Activated T-cell treated with anti-CD3 and anti-CD28 coated beads, Interleukin-2, amount 50 U/mL, for 72 hours (primary cell): ENCODE results near the gene PGLYRP3. TPM values are rescaled to one million over a fixed set of nuclear protein-coding genes. Genes with fewer than 3 reads are reported as not detected.
A peak's percentile ranks its signal among the peaks of the same experiment; 100 is the strongest.
"Not testable (repeated sequence)": the region's sequence is repeated elsewhere in the genome, so short reads cannot be mapped to it uniquely, and the experiment has no call there.

Source experiments
- ATAC-seq, 2 donors: fragments of 150-1000 bp; cut with Tn5 transposase; replicated peaks in 1 of 2; 2 replicates each; pipeline ENCODE4 v1.10.0; 2021; ENCODE audit warnings: moderate library complexity in 2 of 2, mild to moderate bottlenecking in 1 of 2
- DNase-seq, 2 donors: peaks; one replicate each; pipeline ENCODE4 v3.0.0; 2021 to 2022; ENCODE audit warnings: mixed read lengths in 1 of 2
- H3K27ac Mint-ChIP-seq: one replicate; pipeline ENCODE4 v1.8.0; 2022; ENCODE audit warnings: mild to moderate bottlenecking, moderate library complexity, mixed read lengths
- H3K27me3 Mint-ChIP-seq: one replicate; pipeline ENCODE4 v1.8.0; 2022; ENCODE audit warnings: low read depth, mixed read lengths
- H3K36me3 Mint-ChIP-seq, 2 donors: one replicate each; pipeline ENCODE4 v1.8.0; 2022; ENCODE audit warnings: mixed read lengths in 2 of 2, mild to moderate bottlenecking in 1 of 2; ENCODE audit not compliant: insufficient read depth in 2 of 2
- H3K4me1 Mint-ChIP-seq: one replicate; pipeline ENCODE4 v1.8.0; 2022; ENCODE audit warnings: low read depth, mixed read lengths
- H3K4me3 Mint-ChIP-seq, 2 donors: one replicate each; pipeline ENCODE4 v1.8.0; 2022; ENCODE audit warnings: mild to moderate bottlenecking in 2 of 2, mixed read lengths in 2 of 2, moderate library complexity in 2 of 2
- H3K9me3 Mint-ChIP-seq, 2 donors: one replicate each; pipeline ENCODE4 v1.8.0; 2022; ENCODE audit warnings: mixed read lengths in 2 of 2
- total RNA-seq, 2 donors: library from RNA; stranded (reverse); gene quantifications; one replicate each; pipeline ENCODE4 v1.2.3, GENCODE V29; 2022

The PGLYRP3 gene
- total RNA-seq, 2 donors from 2014 or later: not detected

DNA sequence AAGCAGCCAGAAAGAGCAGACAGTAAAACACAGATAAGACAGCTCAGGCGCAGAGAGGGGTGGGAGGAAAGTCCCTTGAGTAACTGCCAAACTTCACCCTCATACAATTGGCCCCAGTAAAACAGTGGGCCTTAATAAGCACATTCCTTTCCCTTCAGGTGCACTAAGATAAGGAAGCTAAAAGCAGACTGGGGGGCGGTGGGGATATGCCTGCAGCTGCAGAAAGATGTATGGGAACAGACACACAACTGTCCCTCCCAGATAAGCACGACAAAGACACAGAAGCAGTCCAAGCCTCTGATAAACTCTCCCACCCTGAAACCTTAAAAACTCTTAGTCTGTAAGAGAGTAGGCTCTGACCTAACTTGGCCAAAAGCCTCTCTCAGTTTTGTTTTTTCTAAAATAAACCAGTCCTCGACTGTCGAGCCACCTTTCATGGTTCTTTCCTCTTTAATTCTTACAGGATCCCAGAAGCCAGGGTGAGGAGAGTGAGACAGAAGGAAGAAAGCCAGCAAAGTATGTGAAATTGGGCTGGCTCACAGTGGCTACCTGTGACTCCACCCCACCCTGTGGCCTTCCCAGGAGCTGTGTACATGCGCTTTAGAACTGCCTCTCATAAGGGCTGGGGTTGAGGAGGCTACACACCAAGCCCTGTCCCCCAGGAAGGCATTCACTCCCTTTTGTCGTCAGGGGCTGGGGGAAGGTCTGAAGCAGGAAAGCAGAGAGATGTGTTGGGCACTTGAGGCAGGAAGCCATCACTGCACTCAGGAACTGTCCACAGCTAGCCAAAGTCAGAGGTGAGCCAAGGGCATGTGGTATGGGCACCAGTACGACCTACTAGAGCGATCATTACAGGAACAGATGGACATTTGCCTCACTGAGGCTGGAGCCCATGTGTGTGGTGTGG lies 31.3 kb upstream of the PGLYRP3 start:
- DNase-seq: peak in 1 of 2 donors; percentile 12
- no peaks in the 10 kb centered on the region for H3K9me3 Mint-ChIP-seq
- H3K4me3 Mint-ChIP-seq: peak overlapping the region; percentile 26 to 45
- ATAC-seq: peak in 1 of 2 donors; percentile 22
- H3K27ac Mint-ChIP-seq: peak overlapping the region; percentile 30
- H3K4me1 Mint-ChIP-seq: peaks cover 64% of the 10 kb centered on the region
- no peaks in the 10 kb centered on the region for H3K36me3 Mint-ChIP-seq
- peaks cover 26% of the 10 kb centered on the region for H3K27me3 Mint-ChIP-seq

GRCh38 chr1:153343040-153343681 lies 30.4 kb upstream of the PGLYRP3 start:
- peaks cover 0 to 2% of the 10 kb centered on the region in 2 donors for H3K9me3 Mint-ChIP-seq
- no peak for DNase-seq
- H3K27me3 Mint-ChIP-seq: peaks cover 23% of the 10 kb centered on the region
- H3K4me3 Mint-ChIP-seq: peak overlapping the region; percentile 26 to 45
- H3K36me3 Mint-ChIP-seq: no peaks in the 10 kb centered on the region
- ATAC-seq: peak in 1 of 2 donors; percentile 7
- peaks cover 68% of the 10 kb centered on the region for H3K4me1 Mint-ChIP-seq
- peak overlapping the region; percentile 30 for H3K27ac Mint-ChIP-seq

- Mint-ChIP-seq H3K27me3 (peaks cover 20% of the 10 kb centered on the region), H3K4me1 (peaks cover 68% of the 10 kb centered on the region), H3K9me3 (peaks cover 0 to 2% of the 10 kb centered on the region in 2 donors), H3K27ac (no peak overlapping the region), H3K36me3 (no peaks in the 10 kb centered on the region), H3K4me3 (no peak overlapping the region)
- ATAC-seq: no peak
- DNase-seq: no peak
Observed at GRCh38 chr1:153342178-153342577, 29.4 kb upstream of the PGLYRP3 start.

DNA sequence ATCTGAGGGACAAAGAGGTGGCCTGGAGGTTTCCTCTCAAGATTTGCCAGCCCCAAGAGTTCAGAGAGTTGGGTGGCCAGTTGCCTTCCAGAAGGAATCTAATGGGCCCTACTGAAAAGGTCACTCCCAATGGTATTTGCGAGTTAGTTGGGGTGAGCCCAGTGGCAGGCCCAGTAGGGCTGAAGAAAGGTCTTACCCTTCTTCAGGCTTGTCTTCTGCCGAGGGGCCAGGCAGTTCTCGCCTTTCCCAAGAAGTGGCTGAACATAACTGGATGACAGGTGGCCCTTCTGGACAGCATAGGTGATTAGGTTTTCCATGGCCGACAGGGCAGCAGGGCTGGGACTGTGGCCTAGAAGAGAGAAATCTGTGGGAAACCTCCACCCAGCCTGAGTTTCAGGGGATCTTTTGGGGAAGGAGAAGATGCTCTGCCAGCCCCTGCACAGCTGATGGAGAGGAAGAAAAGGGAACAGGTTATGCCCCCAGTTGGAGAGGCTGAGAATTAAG lies 28.7 kb upstream of the PGLYRP3 start:
- no peak overlapping the region for H3K4me3 Mint-ChIP-seq
- peaks cover 13% of the 10 kb centered on the region for H3K27me3 Mint-ChIP-seq
- DNase-seq (no peak), ATAC-seq (no peak)
- no peaks in the 10 kb centered on the region for H3K36me3 Mint-ChIP-seq
- H3K27ac Mint-ChIP-seq: no peak overlapping the region
- H3K4me1 Mint-ChIP-seq: peaks cover 64% of the 10 kb centered on the region
- H3K9me3 Mint-ChIP-seq: peaks cover 0 to 2% of the 10 kb centered on the region in 2 donors

DNA sequence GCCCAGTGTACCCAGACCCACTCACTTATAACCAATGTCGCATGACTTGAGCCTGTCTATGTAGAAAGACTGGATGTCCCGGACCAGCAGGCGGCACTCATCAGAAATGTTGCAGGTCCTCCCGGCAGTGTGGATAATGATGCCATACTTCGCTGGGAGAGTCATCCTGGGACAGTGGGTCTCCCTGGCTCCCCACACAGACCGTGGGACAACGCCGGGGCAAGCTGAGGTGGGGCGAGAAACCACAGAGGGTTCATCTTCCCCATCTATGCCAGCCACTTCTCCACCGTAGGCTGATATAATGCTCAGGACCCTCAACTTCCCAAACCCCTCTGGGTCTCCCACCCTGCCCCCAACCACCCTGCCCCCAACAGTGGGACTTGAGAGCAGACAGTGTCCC lies 27.6 kb upstream of the PGLYRP3 start:
- Mint-ChIP-seq H3K4me3 (no peak overlapping the region), H3K4me1 (peaks cover 53% of the 10 kb centered on the region), H3K36me3 (no peaks in the 10 kb centered on the region), H3K27ac (no peak overlapping the region), H3K27me3 (peaks cover 2% of the 10 kb centered on the region), H3K9me3 (peaks cover 0 to 2% of the 10 kb centered on the region in 2 donors)
- DNase-seq (no peak), ATAC-seq (no peak)

- Mint-ChIP-seq H3K4me3 (no peak overlapping the region), H3K9me3 (peaks cover 0 to 2% of the 10 kb centered on the region in 2 donors), H3K27ac (no peak overlapping the region), H3K4me1 (peaks cover 47% of the 10 kb centered on the region), H3K27me3 (no peaks in the 10 kb centered on the region), H3K36me3 (no peaks in the 10 kb centered on the region)
- no peak for DNase-seq
- ATAC-seq: peak; percentile 28 to 45
Observed at GRCh38 chr1:153339802-153340201, 27.1 kb upstream of the PGLYRP3 start.

DNA sequence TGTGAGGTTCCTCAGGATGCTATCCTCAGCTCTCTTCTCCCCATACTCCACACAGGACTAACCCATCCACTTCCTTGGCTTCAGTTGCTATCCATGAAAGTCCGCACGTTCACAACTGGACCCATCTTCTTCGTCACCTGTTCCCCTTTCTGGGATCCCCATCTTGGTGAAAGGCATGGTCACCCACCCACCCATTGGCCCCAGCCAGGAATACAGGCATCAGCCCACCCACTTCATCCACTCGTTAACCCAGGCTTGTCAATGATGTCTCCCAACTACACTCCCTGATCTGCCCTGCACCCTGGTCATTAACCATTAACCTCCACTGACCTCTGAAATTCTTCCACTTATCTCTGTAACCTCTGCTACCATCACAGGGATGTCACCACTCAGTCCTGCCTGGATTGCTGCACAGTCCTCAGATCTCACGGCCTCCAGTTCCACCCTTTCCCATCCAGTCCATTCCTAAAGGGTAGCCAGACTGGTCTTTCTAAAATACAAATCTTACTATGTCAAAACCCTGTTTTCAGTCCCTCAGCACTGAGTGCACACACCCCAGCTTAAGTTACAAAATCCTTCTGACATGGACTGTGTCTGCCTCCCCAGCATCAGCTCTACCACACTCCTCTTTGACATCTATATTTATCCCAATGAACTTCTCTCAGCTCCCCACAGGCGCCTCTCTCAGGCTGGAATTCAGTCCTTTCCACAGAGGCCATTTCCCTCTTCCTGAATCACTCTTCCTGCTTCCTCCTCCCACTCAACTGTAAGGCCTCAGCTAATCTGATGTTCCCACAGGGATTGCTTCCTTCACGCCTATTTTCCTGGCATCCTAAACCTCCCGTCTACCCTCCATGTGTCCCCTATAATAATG lies 25.5 kb upstream of the PGLYRP3 start:
- Mint-ChIP-seq H3K4me1 (peaks cover 31% of the 10 kb centered on the region), H3K27ac (no peak overlapping the region), H3K36me3 (no peaks in the 10 kb centered on the region), H3K4me3 (no peak overlapping the region), H3K27me3 (no peaks in the 10 kb centered on the region), H3K9me3 (peaks cover 0 to 2% of the 10 kb centered on the region in 2 donors)
- ATAC-seq (no peak), DNase-seq (no peak)

DNA sequence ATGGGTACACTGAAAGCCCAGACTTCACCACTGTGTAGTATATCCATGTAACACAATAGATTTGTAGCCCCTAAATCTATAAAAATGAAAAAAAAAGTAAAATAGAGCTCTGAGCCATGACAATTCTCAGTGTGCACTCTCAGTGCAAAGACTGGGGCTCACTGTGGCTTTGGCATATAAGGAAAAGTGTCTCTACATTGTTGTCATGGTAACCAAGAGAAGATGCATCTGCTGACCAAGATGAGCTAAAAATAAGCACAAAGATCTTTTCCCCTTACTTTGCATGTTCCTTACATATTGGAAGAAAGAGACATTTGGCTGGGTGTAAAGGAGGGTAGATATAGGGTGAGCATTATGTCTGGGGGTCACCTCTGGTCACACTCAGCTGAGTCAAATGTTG lies 23.9 kb upstream of the PGLYRP3 start:
- Mint-ChIP-seq H3K27me3 (no peaks in the 10 kb centered on the region), H3K4me3 (no peak overlapping the region), H3K4me1 (peaks cover 19% of the 10 kb centered on the region), H3K9me3 (peaks cover 0 to 2% of the 10 kb centered on the region in 2 donors), H3K27ac (no peak overlapping the region), H3K36me3 (no peaks in the 10 kb centered on the region)
- DNase-seq: no peak
- no peak for ATAC-seq

GRCh38 chr1:153333902-153334301 lies 21.1 kb upstream of the PGLYRP3 start:
- no peak overlapping the region for H3K27ac Mint-ChIP-seq
- DNase-seq (no peak), ATAC-seq (no peak)
- H3K4me3 Mint-ChIP-seq: no peak overlapping the region
- H3K4me1 Mint-ChIP-seq: peaks cover 3% of the 10 kb centered on the region
- peaks cover 8 to 14% of the 10 kb centered on the region in 2 donors for H3K9me3 Mint-ChIP-seq
- peaks cover 7% of the 10 kb centered on the region for H3K27me3 Mint-ChIP-seq
- H3K36me3 Mint-ChIP-seq: peaks cover 0 to 4% of the 10 kb centered on the region in 2 donors

- peaks cover 3% of the 10 kb centered on the region in 2 donors for H3K36me3 Mint-ChIP-seq
- H3K27me3 Mint-ChIP-seq: peaks cover 2% of the 10 kb centered on the region
- H3K4me1 Mint-ChIP-seq: no peaks in the 10 kb centered on the region
- peaks cover 5 to 11% of the 10 kb centered on the region in 2 donors for H3K9me3 Mint-ChIP-seq
- no peak overlapping the region for H3K27ac Mint-ChIP-seq
- DNase-seq (no peak), ATAC-seq (no peak)
- H3K4me3 Mint-ChIP-seq: no peak overlapping the region
Observed at GRCh38 chr1:153324912-153325311, 12.2 kb upstream of the PGLYRP3 start.

DNA sequence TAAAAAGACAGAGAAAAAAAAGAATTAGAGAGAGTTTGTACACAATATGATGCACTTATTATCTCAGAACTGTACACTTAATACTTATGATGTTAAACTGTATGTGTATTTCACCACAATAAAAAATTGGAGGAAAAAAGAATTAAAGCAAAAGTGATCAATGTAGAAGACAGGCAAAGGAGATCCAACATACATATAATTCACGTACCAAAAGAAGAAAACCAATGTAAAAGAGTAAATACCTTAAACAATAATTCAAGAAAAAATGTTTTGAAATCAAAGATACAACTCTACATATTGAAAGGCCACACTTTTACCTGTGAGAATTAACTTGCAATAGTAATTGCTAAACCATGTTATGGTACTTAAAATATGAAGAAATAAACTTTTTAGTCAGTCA lies 9.8 kb upstream of the PGLYRP3 start:
- H3K4me1 Mint-ChIP-seq: no peaks in the 10 kb centered on the region
- peaks cover 2 to 3% of the 10 kb centered on the region in 2 donors for H3K9me3 Mint-ChIP-seq
- H3K4me3 Mint-ChIP-seq: no peak overlapping the region
- peaks cover 0 to 3% of the 10 kb centered on the region in 2 donors for H3K36me3 Mint-ChIP-seq
- H3K27me3 Mint-ChIP-seq: no peaks in the 10 kb centered on the region
- DNase-seq: no peak
- ATAC-seq: no peak
- H3K27ac Mint-ChIP-seq: no peak overlapping the region

DNA sequence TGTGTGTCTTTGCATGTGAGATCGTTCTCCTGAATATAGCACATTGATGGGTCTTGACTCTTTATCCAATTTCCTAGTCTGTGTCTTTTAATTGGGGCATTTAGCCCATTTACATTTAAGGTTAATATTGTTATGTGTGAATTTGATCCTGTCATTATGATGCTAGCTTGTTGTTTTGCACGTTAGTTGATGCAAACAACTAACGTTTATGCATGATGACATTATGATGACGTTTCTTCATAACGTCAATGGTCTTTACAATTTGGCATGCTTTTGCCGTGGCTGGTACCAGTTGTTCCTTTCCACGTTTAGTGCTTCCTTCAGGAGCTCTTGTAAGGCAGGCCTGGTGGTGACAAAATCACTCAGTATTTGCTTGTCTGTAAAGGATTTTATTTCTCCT lies 5.4 kb upstream of the PGLYRP3 start:
- H3K36me3 Mint-ChIP-seq, H3K27ac Mint-ChIP-seq, DNase-seq, H3K27me3 Mint-ChIP-seq, H3K4me1 Mint-ChIP-seq, ATAC-seq, H3K9me3 Mint-ChIP-seq, H3K4me3 Mint-ChIP-seq: not testable (repeated sequence)
